Panc1 (cell line): ENCODE measurements around the gene ELAVL4.

Source experiments
- POLR2AphosphoS5 ChIP-seq: IDR thresholded peaks from 2 replicates; pipeline ENCODE4 v1.6.1; 2012; ENCODE audit warnings: mild to moderate bottlenecking, low read depth, low read length, moderate library complexity
- SIN3A ChIP-seq: IDR thresholded peaks from 2 replicates; pipeline ENCODE4 v1.6.1; 2012; ENCODE audit warnings: low read depth, mild to moderate bottlenecking, low read length, moderate library complexity, borderline replicate concordance; ENCODE audit not compliant: insufficient read depth
- TF ChIP-seq, protein P1 (sequence below): fragments of 450-650 bp; IDR thresholded peaks from 2 replicates; pipeline ENCODE4 v1.5.1; 2017; ENCODE audit warnings: mild to moderate bottlenecking
- TF ChIP-seq, protein P2 (sequence below), 2 experiments: IDR thresholded peaks; 2 replicates each; pipeline ENCODE4 v1.6.1; 2011 to 2012; ENCODE audit warnings: low read depth in 2 of 2, control low read depth in 1 of 2, low read length in 1 of 2, mild to moderate bottlenecking in 1 of 2, moderate library complexity in 1 of 2; ENCODE audit not compliant: insufficient read depth in 1 of 2

DNA sequence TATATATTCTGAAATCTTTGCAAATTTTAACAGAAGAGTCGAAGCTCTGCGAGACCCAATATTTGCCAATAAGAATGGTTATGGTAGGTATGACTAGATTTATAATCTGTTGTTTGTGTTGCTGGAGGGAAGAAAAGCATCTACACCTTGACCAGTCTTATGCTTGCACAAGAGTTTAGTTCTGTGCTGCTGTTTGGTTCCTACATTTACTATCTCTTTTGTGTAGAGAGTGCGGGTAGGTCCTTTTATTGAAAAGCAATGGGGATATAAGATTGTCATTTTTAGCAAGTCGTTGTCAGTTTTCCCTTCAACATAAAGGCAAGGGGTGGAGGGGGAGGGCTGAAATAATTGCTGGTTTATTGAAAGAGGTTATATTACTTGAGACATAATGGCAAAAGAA, 396 bp downstream of the ELAVL4 start:
- TF ChIP-seq, protein P1, sequence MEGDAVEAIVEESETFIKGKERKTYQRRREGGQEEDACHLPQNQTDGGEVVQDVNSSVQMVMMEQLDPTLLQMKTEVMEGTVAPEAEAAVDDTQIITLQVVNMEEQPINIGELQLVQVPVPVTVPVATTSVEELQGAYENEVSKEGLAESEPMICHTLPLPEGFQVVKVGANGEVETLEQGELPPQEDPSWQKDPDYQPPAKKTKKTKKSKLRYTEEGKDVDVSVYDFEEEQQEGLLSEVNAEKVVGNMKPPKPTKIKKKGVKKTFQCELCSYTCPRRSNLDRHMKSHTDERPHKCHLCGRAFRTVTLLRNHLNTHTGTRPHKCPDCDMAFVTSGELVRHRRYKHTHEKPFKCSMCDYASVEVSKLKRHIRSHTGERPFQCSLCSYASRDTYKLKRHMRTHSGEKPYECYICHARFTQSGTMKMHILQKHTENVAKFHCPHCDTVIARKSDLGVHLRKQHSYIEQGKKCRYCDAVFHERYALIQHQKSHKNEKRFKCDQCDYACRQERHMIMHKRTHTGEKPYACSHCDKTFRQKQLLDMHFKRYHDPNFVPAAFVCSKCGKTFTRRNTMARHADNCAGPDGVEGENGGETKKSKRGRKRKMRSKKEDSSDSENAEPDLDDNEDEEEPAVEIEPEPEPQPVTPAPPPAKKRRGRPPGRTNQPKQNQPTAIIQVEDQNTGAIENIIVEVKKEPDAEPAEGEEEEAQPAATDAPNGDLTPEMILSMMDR: no peak
- TF ChIP-seq POLR2AphosphoS5 (no peak), SIN3A (no peak)
- TF ChIP-seq, protein P2, sequence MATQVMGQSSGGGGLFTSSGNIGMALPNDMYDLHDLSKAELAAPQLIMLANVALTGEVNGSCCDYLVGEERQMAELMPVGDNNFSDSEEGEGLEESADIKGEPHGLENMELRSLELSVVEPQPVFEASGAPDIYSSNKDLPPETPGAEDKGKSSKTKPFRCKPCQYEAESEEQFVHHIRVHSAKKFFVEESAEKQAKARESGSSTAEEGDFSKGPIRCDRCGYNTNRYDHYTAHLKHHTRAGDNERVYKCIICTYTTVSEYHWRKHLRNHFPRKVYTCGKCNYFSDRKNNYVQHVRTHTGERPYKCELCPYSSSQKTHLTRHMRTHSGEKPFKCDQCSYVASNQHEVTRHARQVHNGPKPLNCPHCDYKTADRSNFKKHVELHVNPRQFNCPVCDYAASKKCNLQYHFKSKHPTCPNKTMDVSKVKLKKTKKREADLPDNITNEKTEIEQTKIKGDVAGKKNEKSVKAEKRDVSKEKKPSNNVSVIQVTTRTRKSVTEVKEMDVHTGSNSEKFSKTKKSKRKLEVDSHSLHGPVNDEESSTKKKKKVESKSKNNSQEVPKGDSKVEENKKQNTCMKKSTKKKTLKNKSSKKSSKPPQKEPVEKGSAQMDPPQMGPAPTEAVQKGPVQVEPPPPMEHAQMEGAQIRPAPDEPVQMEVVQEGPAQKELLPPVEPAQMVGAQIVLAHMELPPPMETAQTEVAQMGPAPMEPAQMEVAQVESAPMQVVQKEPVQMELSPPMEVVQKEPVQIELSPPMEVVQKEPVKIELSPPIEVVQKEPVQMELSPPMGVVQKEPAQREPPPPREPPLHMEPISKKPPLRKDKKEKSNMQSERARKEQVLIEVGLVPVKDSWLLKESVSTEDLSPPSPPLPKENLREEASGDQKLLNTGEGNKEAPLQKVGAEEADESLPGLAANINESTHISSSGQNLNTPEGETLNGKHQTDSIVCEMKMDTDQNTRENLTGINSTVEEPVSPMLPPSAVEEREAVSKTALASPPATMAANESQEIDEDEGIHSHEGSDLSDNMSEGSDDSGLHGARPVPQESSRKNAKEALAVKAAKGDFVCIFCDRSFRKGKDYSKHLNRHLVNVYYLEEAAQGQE (IDR thresholded peaks at IDR 0.05; ENCODE audit: insufficient read depth in 1 of 2, low read depth in 2 of 2, low read length in 1 of 2): no peak
